Measurements from ENCODE around the gene GPR32.
"Not testable (repeated sequence)": the region's sequence is repeated elsewhere in the genome, so short reads cannot be mapped to it uniquely, and the experiment has no call there.

Gene GPR32

DNA sequence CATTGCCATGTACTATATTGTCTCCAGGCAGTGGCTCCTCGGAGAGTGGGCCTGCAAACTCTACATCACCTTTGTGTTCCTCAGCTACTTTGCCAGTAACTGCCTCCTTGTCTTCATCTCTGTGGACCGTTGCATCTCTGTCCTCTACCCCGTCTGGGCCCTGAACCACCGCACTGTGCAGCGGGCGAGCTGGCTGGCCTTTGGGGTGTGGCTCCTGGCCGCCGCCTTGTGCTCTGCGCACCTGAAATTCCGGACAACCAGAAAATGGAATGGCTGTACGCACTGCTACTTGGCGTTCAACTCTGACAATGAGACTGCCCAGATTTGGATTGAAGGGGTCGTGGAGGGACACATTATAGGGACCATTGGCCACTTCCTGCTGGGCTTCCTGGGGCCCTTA is 624 bp downstream of the GPR32 start:
- no peak for DNase-seq (ENCODE audit: low read depth)
- no peak overlapping the region for H3K4me3 ChIP-seq (ENCODE audit: low read depth, low read length)
- TF ChIP-seq, protein P1, sequence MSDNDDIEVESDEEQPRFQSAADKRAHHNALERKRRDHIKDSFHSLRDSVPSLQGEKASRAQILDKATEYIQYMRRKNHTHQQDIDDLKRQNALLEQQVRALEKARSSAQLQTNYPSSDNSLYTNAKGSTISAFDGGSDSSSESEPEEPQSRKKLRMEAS (IDR thresholded peaks at IDR 0.05; ENCODE audit: low read depth, low read length) = no peak
- TF ChIP-seq MYC (IDR thresholded peaks at IDR 0.05; ENCODE audit: low read depth, low read length) (no peak), POLR2A (IDR thresholded peaks at IDR 0.05; ENCODE audit: extremely low read depth, insufficient read length) (no peak)
- TF ChIP-seq, protein P2, sequence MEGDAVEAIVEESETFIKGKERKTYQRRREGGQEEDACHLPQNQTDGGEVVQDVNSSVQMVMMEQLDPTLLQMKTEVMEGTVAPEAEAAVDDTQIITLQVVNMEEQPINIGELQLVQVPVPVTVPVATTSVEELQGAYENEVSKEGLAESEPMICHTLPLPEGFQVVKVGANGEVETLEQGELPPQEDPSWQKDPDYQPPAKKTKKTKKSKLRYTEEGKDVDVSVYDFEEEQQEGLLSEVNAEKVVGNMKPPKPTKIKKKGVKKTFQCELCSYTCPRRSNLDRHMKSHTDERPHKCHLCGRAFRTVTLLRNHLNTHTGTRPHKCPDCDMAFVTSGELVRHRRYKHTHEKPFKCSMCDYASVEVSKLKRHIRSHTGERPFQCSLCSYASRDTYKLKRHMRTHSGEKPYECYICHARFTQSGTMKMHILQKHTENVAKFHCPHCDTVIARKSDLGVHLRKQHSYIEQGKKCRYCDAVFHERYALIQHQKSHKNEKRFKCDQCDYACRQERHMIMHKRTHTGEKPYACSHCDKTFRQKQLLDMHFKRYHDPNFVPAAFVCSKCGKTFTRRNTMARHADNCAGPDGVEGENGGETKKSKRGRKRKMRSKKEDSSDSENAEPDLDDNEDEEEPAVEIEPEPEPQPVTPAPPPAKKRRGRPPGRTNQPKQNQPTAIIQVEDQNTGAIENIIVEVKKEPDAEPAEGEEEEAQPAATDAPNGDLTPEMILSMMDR (IDR thresholded peaks at IDR 0.05; ENCODE audit: low read depth, low read length) = no peak

GRCh38 chr19:50772476-50772875 is 2.2 kb downstream of the GPR32 start:
- TF ChIP-seq POLR2A (IDR thresholded peaks at IDR 0.05; ENCODE audit: extremely low read depth, insufficient read length) (no peak), MYC (IDR thresholded peaks at IDR 0.05; ENCODE audit: low read depth, low read length) (no peak)
- TF ChIP-seq, protein P1 (IDR thresholded peaks at IDR 0.05; ENCODE audit: low read depth, low read length) = peak; percentile 28; the same call in 1 of the 2 replicates
- no peak overlapping the region for H3K4me3 ChIP-seq (ENCODE audit: low read depth, low read length)
- DNase-seq (ENCODE audit: low read depth) = peak; percentile 45

DNA sequence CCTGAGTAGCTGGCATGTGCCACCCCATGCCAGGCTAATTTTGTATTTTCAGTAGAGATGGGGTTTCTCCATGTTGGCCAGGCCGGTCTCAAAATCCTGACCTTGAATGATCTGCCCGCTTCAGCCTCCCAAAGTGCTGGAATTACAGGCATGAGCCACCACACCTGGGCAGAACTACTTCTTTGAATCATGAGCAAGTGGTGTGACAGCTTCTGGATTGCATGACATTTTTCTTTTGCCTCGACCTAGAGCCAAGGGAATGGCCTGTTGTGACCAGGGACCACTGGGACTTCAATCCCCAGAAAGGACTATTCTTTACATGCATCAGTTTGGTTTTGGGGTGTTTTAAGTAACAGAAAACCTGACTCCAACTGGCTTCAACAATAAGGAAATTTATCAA is 2.6 kb downstream of the GPR32 start:
- DNase-seq (ENCODE audit: low read depth) = not testable (repeated sequence)

GRCh38 chr19:50773454-50773853 is 3.2 kb downstream of the GPR32 start:
- not testable (repeated sequence) for H3K4me3 ChIP-seq (ENCODE audit: low read depth, low read length); DNase-seq (ENCODE audit: low read depth)

More for the DNA sequence above, 2.6 kb downstream of the GPR32 start:
- H3K4me3 ChIP-seq (ENCODE audit: low read depth, low read length) = not testable (repeated sequence)

GRCh38 chr19:50776131-50776530 is 5.9 kb downstream of the GPR32 start:
- no peak for DNase-seq (ENCODE audit: low read depth)
- H3K4me3 ChIP-seq (ENCODE audit: low read depth, low read length) = no peak overlapping the region
- TF ChIP-seq, protein P1 (IDR thresholded peaks at IDR 0.05; ENCODE audit: low read depth, low read length) = no peak
- no peak for TF ChIP-seq MYC (IDR thresholded peaks at IDR 0.05; ENCODE audit: low read depth, low read length)
- TF ChIP-seq, protein P2 (IDR thresholded peaks at IDR 0.05; ENCODE audit: low read depth, low read length) = no peak
- no peak for TF ChIP-seq POLR2A (IDR thresholded peaks at IDR 0.05; ENCODE audit: extremely low read depth, insufficient read length)

DNA sequence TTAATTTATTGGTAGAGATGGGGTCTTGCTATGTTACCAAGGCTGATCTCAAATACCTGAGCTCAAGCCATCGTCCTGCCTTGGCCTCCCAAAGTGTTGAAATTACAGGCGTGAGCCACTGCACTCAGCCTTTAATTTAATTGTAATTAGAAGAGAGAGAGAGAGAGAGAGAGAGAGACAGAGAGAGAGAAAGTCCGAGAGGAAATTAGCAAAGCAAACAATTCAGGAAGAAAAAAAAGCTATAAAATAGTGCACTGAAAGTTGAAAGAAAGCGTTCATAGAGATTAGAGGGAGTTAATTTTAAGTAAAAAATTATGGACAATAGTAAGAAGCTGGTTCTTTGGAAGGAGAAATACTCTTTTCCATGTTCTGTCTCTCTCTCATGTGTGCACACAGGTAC is 7.0 kb downstream of the GPR32 start:
- TF ChIP-seq, protein P1 (IDR thresholded peaks at IDR 0.05; ENCODE audit: low read depth, low read length) = no peak
- TF ChIP-seq, protein P2 (IDR thresholded peaks at IDR 0.05; ENCODE audit: low read depth, low read length) = no peak
- no peak for TF ChIP-seq POLR2A (IDR thresholded peaks at IDR 0.05; ENCODE audit: extremely low read depth, insufficient read length)
- TF ChIP-seq MYC (IDR thresholded peaks at IDR 0.05; ENCODE audit: low read depth, low read length) = no peak
- H3K4me3 ChIP-seq (ENCODE audit: low read depth, low read length) = no peak overlapping the region
- no peak for DNase-seq (ENCODE audit: low read depth)

DNA sequence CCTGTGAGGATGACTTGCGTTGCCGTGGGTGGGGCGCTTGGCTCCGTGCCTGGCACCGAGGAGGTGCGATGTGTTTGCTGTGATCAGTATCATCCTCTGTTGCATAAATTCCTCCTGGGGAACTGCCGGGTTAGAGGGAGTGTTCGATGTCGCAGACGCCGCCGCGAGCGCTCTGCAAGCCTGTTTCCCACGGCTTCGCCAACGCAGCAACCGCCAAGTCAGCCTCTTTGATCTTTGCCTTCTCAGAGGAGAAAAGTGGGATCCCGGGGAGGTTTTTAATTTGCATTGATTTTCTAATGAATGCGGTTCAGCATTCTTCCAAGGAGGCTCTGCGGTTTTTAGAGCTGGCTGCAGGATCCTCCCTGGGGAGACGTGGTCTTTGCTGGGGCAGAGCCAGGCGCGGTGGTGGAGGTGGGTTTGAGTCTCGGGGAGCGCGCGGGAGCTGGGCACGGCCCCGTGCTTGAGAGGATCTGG is 7.6 kb downstream of the GPR32 start:
- peak; percentile 75 for DNase-seq (ENCODE audit: low read depth)
- TF ChIP-seq MYC (IDR thresholded peaks at IDR 0.05; ENCODE audit: low read depth, low read length) (no peak), POLR2A (IDR thresholded peaks at IDR 0.05; ENCODE audit: extremely low read depth, insufficient read length) (no peak)
- TF ChIP-seq, protein P2 (IDR thresholded peaks at IDR 0.05; ENCODE audit: low read depth, low read length) = no peak
- TF ChIP-seq, protein P1 (IDR thresholded peaks at IDR 0.05; ENCODE audit: low read depth, low read length) = no peak
- H3K4me3 ChIP-seq (ENCODE audit: low read depth, low read length) = no peak overlapping the region

Measured in NB4 (cell line).